Cardiac muscle cell (in vitro differentiated cells and primary cell): Measurements from ENCODE around the gene AOPEP. TPM values are rescaled to one million over a fixed set of nuclear protein-coding genes. Genes with fewer than 3 reads are reported as not detected.
A peak's percentile ranks its signal among the peaks of the same experiment; 100 is the strongest.

Source experiments
- DNase-seq, 2 donors: peaks; one replicate each; pipeline versions ENCODE4 v3.0.0 to v3.0.0-alpha.2; 2010 to 2017; ENCODE audit warnings: low read depth in 1 of 2, low spot score in 1 of 2
- H3K27ac ChIP-seq: fragments of 200-600 bp; sonication (generic); 2 replicates; pipeline ENCODE4 v1.5.1; 2016
- H3K27me3 ChIP-seq: fragments of 200-600 bp; sonication (generic); 2 replicates; pipeline ENCODE4 v1.6.0; 2016; ENCODE audit warnings: control low read depth
- H3K36me3 ChIP-seq: fragments of 200-600 bp; sonication (generic); 2 replicates; pipeline ENCODE4 v1.5.1; 2016; ENCODE audit warnings: control low read depth
- H3K4me1 ChIP-seq: fragments of 200-600 bp; sonication (generic); 2 replicates; pipeline ENCODE4 v1.8.1; 2017; ENCODE audit warnings: low read depth, mild to moderate bottlenecking, mixed run types
- H3K4me3 ChIP-seq: fragments of 200-600 bp; sonication (generic); 2 replicates; pipeline ENCODE4 v1.5.1; 2016; ENCODE audit warnings: mild to moderate bottlenecking
- H3K9me3 ChIP-seq: fragments of 200-600 bp; sonication (generic); 2 replicates; pipeline ENCODE4 v1.5.1; 2017; ENCODE audit warnings: low read depth, mild to moderate bottlenecking, control low read depth
- polyA plus RNA-seq: library from polyadenylated mRNA; unstranded; fragments of >200 nt; fragmentation: Nextera tagmentation; extraction: Ambion mirVana; gene quantifications from 2 replicates; pipeline ENCODE4 v1.2.1, GENCODE V29; 2016
- total RNA-seq: library from RNA; depleted of rRNA; stranded (reverse); fragments of >200 nt; gene quantifications from 2 replicates; pipeline ENCODE4 v1.2.3, GENCODE V29; 2016
- TF ChIP-seq, protein P1 (sequence below): IDR thresholded peaks from 2 replicates; pipeline ENCODE4 v1.5.1; 2012; ENCODE audit warnings: low read depth, mild to moderate bottlenecking, low read length

The AOPEP gene
- total and polyA plus RNA-seq, 2 experiments from 2014 or later = 46.8 to 88.7 TPM

DNA sequence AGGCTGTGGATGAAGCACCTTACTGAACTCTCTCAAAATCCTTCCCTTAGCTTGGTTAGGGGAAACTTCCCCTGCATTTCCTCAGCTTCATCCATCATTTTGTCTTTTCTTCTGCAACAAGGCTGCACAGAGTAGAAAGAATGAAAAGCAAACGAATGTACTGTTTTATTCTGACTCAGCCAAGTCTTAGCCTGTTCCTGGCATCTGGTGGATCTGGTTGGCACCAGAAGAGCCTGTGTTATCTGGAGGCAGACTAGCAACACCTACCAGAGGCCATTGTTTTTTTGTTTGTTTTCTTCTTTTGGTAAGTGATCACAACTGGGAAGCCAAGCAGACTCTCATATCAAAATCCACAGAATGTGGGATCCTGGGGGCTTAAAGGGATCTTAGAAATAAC lies 390.3 kb downstream of the AOPEP start:
- Histone ChIP-seq H3K27me3 (no peaks in the 10 kb centered on the region), H3K27ac (no peak overlapping the region), H3K36me3 (peaks cover 5% of the 10 kb centered on the region), H3K4me1 (no peaks in the 10 kb centered on the region), H3K4me3 (no peak overlapping the region), H3K9me3 (no peaks in the 10 kb centered on the region)
- DNase-seq = no peak
- TF ChIP-seq, protein P1, sequence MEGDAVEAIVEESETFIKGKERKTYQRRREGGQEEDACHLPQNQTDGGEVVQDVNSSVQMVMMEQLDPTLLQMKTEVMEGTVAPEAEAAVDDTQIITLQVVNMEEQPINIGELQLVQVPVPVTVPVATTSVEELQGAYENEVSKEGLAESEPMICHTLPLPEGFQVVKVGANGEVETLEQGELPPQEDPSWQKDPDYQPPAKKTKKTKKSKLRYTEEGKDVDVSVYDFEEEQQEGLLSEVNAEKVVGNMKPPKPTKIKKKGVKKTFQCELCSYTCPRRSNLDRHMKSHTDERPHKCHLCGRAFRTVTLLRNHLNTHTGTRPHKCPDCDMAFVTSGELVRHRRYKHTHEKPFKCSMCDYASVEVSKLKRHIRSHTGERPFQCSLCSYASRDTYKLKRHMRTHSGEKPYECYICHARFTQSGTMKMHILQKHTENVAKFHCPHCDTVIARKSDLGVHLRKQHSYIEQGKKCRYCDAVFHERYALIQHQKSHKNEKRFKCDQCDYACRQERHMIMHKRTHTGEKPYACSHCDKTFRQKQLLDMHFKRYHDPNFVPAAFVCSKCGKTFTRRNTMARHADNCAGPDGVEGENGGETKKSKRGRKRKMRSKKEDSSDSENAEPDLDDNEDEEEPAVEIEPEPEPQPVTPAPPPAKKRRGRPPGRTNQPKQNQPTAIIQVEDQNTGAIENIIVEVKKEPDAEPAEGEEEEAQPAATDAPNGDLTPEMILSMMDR = no peak

DNA sequence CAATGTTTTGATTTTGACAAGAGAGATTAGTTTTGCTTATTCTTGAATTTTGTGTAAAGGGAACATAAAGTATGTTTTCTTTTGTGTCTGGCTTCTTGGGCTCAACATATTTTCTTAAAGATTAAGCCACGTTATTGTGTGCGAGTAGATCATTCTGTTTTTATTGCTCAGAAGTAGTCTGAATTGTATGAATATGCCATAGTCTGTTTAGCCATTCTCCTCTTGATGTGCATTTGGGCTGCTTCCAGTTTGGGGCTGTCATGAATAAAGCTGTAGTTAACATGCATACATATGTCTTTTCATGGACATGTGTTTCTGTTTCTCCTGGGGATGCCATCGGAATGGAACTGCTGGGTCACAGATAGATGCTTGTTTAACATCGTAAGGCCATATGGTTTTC lies 392.1 kb downstream of the AOPEP start:
- Histone ChIP-seq H3K27me3 (no peaks in the 10 kb centered on the region), H3K4me3 (no peak overlapping the region), H3K9me3 (no peaks in the 10 kb centered on the region), H3K36me3 (no peaks in the 10 kb centered on the region), H3K27ac (no peak overlapping the region), H3K4me1 (no peaks in the 10 kb centered on the region)
- TF ChIP-seq, protein P1 = no peak
- no peak for DNase-seq

GRCh38 chr9:95120781-95121370 lies 394.4 kb downstream of the AOPEP start:
- TF ChIP-seq, protein P1 = no peak
- no peaks in the 10 kb centered on the region for H3K4me1 ChIP-seq
- H3K27me3 ChIP-seq = no peaks in the 10 kb centered on the region
- no peak for DNase-seq
- no peak overlapping the region for H3K27ac ChIP-seq
- no peaks in the 10 kb centered on the region for H3K9me3 ChIP-seq
- no peak overlapping the region for H3K4me3 ChIP-seq
- no peaks in the 10 kb centered on the region for H3K36me3 ChIP-seq

- no peak overlapping the region for H3K4me3 ChIP-seq
- no peak overlapping the region for H3K27ac ChIP-seq
- H3K36me3 ChIP-seq = no peaks in the 10 kb centered on the region
- H3K27me3 ChIP-seq = no peaks in the 10 kb centered on the region
- H3K4me1 ChIP-seq = no peaks in the 10 kb centered on the region
- TF ChIP-seq, protein P1 = peak; percentile 11
- DNase-seq = peak in 1 of 2 donors; percentile 28
- no peaks in the 10 kb centered on the region for H3K9me3 ChIP-seq
Observed at GRCh38 chr9:95124582-95125367, 398.3 kb downstream of the AOPEP start.

GRCh38 chr9:95125652-95126051 lies 399.2 kb downstream of the AOPEP start:
- H3K36me3 ChIP-seq = no peaks in the 10 kb centered on the region
- no peak overlapping the region for H3K27ac ChIP-seq
- no peak for DNase-seq
- H3K4me1 ChIP-seq = no peaks in the 10 kb centered on the region
- no peaks in the 10 kb centered on the region for H3K9me3 ChIP-seq
- no peak overlapping the region for H3K4me3 ChIP-seq
- H3K27me3 ChIP-seq = no peaks in the 10 kb centered on the region
- TF ChIP-seq, protein P1 = no peak
